Type B pancreatic cell (in vitro differentiated cells): Measurements from ENCODE around the gene TRIM66. TPM values are rescaled to one million over a fixed set of nuclear protein-coding genes. Genes with fewer than 3 reads are reported as not detected.

Experiments
- DNase-seq: peaks from one replicate; pipeline ENCODE4 v3.0.0; 2021; ENCODE audit warnings: mixed read lengths; ENCODE audit not compliant: unreplicated experiment; ENCODE audit errors: extremely low spot score
- H3K27ac Mint-ChIP-seq: 2 replicates; pipeline ENCODE4 v1.8.0; 2021; ENCODE audit warnings: mild to moderate bottlenecking, mixed read lengths
- H3K27me3 Mint-ChIP-seq: 2 replicates; pipeline ENCODE4 v1.8.0; 2021; ENCODE audit warnings: mixed read lengths
- H3K36me3 Mint-ChIP-seq: 2 replicates; pipeline ENCODE4 v1.8.0; 2021; ENCODE audit warnings: mixed read lengths
- H3K4me1 Mint-ChIP-seq: one replicate; pipeline ENCODE4 v1.8.0; 2021; ENCODE audit warnings: mixed read lengths; ENCODE audit not compliant: unreplicated experiment
- H3K4me3 Mint-ChIP-seq: 2 replicates; pipeline ENCODE4 v1.8.0; 2021; ENCODE audit warnings: mild to moderate bottlenecking, mixed read lengths
- H3K9me3 Mint-ChIP-seq: 2 replicates; pipeline ENCODE4 v1.8.0; 2021; ENCODE audit warnings: mixed read lengths
- total RNA-seq: library from RNA; stranded (reverse); gene quantifications from 2 replicates; pipeline ENCODE4 v1.2.1, GENCODE V29; 2021; ENCODE audit warnings: low replicate concordance
- TF ChIP-seq, protein P1 (sequence below): fragments of 200-600 bp; sonication (generic); conservative IDR thresholded peaks from 2 replicates; pipeline ENCODE4 v1.5.0; 2021; ENCODE audit warnings: antibody characterized with exemption, mild to moderate bottlenecking

The TRIM66 gene
- total RNA-seq, 1 donor from 2014 or later = 5.9 TPM

GRCh38 chr11:8604078-8604723 is 78.3 kb downstream of the TRIM66 start:
- Mint-ChIP-seq H3K9me3 (no peaks in the 10 kb centered on the region), H3K27me3 (peaks cover 9% of the 10 kb centered on the region), H3K4me3 (no peak overlapping the region), H3K27ac (no peak overlapping the region), H3K36me3 (no peaks in the 10 kb centered on the region), H3K4me1 (no peaks in the 10 kb centered on the region)
- TF ChIP-seq, protein P1, sequence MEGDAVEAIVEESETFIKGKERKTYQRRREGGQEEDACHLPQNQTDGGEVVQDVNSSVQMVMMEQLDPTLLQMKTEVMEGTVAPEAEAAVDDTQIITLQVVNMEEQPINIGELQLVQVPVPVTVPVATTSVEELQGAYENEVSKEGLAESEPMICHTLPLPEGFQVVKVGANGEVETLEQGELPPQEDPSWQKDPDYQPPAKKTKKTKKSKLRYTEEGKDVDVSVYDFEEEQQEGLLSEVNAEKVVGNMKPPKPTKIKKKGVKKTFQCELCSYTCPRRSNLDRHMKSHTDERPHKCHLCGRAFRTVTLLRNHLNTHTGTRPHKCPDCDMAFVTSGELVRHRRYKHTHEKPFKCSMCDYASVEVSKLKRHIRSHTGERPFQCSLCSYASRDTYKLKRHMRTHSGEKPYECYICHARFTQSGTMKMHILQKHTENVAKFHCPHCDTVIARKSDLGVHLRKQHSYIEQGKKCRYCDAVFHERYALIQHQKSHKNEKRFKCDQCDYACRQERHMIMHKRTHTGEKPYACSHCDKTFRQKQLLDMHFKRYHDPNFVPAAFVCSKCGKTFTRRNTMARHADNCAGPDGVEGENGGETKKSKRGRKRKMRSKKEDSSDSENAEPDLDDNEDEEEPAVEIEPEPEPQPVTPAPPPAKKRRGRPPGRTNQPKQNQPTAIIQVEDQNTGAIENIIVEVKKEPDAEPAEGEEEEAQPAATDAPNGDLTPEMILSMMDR = peak; percentile 76
- no peak for DNase-seq

GRCh38 chr11:8603696-8604077 is 78.8 kb downstream of the TRIM66 start:
- H3K27me3 Mint-ChIP-seq = peaks cover 9% of the 10 kb centered on the region
- no peaks in the 10 kb centered on the region for H3K9me3 Mint-ChIP-seq
- H3K4me3 Mint-ChIP-seq = no peak overlapping the region
- H3K36me3 Mint-ChIP-seq = no peaks in the 10 kb centered on the region
- TF ChIP-seq, protein P1 = no peak
- H3K27ac Mint-ChIP-seq = no peak overlapping the region
- no peaks in the 10 kb centered on the region for H3K4me1 Mint-ChIP-seq
- DNase-seq = no peak

- Mint-ChIP-seq H3K27ac (no peak overlapping the region), H3K36me3 (no peaks in the 10 kb centered on the region), H3K9me3 (no peaks in the 10 kb centered on the region), H3K4me3 (no peak overlapping the region), H3K27me3 (peaks cover 15% of the 10 kb centered on the region), H3K4me1 (no peaks in the 10 kb centered on the region)
- TF ChIP-seq, protein P1 = no peak
- no peak for DNase-seq
Observed at GRCh38 chr11:8601376-8602133, 80.9 kb downstream of the TRIM66 start.

DNA sequence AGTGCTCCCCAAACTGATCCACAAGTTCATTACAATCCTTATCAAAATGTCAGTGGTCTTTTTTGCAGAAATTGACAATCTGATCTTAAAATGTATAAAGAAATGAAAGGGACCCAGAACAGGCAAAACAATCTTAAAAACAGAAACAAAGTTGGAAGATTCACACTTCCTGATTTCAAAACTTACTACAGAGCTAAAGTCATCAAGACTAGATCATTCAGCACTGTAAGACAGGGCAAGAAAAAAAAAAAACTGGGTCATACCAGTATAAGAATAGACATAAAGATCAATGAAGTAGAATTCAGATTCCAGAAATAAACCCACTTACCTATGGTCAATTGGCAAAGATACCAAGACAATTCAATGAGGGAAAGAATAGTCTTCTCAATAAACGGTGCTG is 84.0 kb downstream of the TRIM66 start:
- Mint-ChIP-seq H3K36me3 (no peaks in the 10 kb centered on the region), H3K27ac (no peak overlapping the region), H3K4me1 (peaks cover 6% of the 10 kb centered on the region), H3K4me3 (no peak overlapping the region), H3K27me3 (peaks cover 18% of the 10 kb centered on the region), H3K9me3 (no peaks in the 10 kb centered on the region)
- TF ChIP-seq, protein P1 = no peak
- DNase-seq = no peak

DNA sequence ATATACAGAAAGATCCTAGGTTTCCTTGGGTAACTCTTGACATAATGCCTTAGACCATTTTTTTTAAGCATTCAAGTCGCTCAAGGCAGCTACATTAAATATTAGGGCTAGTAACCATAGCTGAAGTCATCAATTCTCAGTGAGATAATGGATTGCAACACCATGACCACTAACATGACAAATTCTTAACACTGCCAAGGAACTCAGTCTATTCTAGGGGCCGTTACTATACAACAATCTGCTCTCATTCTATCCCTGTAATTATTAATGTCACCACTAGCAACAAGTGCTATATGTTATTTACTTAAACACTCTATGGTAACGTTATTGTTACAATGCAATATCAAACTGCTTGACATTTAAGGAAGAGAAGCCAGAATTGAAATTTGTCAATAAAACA is 85.3 kb downstream of the TRIM66 start:
- H3K36me3 Mint-ChIP-seq = no peaks in the 10 kb centered on the region
- H3K4me3 Mint-ChIP-seq = no peak overlapping the region
- DNase-seq = no peak
- no peak overlapping the region for H3K27ac Mint-ChIP-seq
- H3K4me1 Mint-ChIP-seq = peaks cover 6% of the 10 kb centered on the region
- TF ChIP-seq, protein P1 = no peak
- no peaks in the 10 kb centered on the region for H3K9me3 Mint-ChIP-seq
- H3K27me3 Mint-ChIP-seq = peaks cover 26% of the 10 kb centered on the region
